ENCODE data around the gene CARS2. TPM values are rescaled to one million over a fixed set of nuclear protein-coding genes. Genes with fewer than 3 reads are reported as not detected.

Gene CARS2
- total and polyA plus RNA-seq, 2 experiments from 2014 or later: 39.0 to 53.5 TPM

- Histone ChIP-seq H4K20me1 (replicated peaks; ENCODE audit: insufficient read depth) (peaks cover 21% of the 10 kb centered on the region), H3K27me3 (ENCODE audit: insufficient read depth) (no peaks in the 10 kb centered on the region), H3K4me3 (peak within 1 kb of the TSS; percentile 86), H2AFZ (peak within 1 kb of the TSS; percentile 97), H3K4me1 (ENCODE audit: insufficient read depth) (peaks cover 23% of the 10 kb centered on the region), H3K9me2 (ENCODE audit: insufficient read depth) (peaks cover 11% of the 10 kb centered on the region), H3K27ac (ENCODE audit: low read depth) (0 out of 2 replicates have a peak within 1 kb of the TSS, but pooled peaks have one; percentile 12), H3K36me3 (ENCODE audit: insufficient read depth) (no peaks in the 10 kb centered on the region), H3F3A (replicated peaks; ENCODE audit: low read depth) (0 out of 2 replicates have a peak, but pooled peaks cover 3% of the 10 kb centered on the region), H3K4me2 (peak within 1 kb of the TSS; percentile 84), H3K79me2 (replicated peaks; ENCODE audit: insufficient read depth) (peaks cover 46% of the 10 kb centered on the region)
- Mint-ChIP-seq H3K27me3 (ENCODE audit: insufficient read depth, low read depth, poor library complexity) (peaks cover 15% of the 10 kb centered on the region), H3K27ac (peak within 1 kb of the TSS; percentile 86), H3K4me3 (peak within 1 kb of the TSS; percentile 89), H3K4me1 (peaks cover 29% of the 10 kb centered on the region), H3K36me3 (ENCODE audit: low read depth) (peaks cover 3% of the 10 kb centered on the region; the same call in 1 of the 3 replicates), H3K9me3 (peaks cover 15% of the 10 kb centered on the region; the same call in 2 of the 3 replicates)
- DNase-seq (ENCODE audit: low spot score) (peak; percentile 97), ATAC-seq (peak; percentile 85)
- TF ChIP-seq POLR2AphosphoS5 (IDR thresholded peaks at IDR 0.05; ENCODE audit: low read depth): peak; percentile 61
- TF ChIP-seq STAT1 (IDR thresholded peaks at IDR 0.05; ENCODE audit: unreplicated experiment): no peak
- TF ChIP-seq CTCF (conservative IDR thresholded peaks at IDR 0.05; ENCODE audit: low read depth in 2 of 2): no peak
- TF ChIP-seq ETS1 (IDR thresholded peaks at IDR 0.05): peak; percentile 19; the same call in 1 of the 2 replicates
- TF ChIP-seq CREB1 (CRISPR knock-in tag; IDR thresholded peaks at IDR 0.05; ENCODE audit: low read depth): peak; percentile 55
Observed at GRCh38 chr13:110615322-110616102, 90.4 kb downstream of the CARS2 start, which contains the start of gene NAXD. NAXD (plus strand) TSS chr13:110615545; CDS start chr13:110615602, 57 bp downstream.

- H3F3A ChIP-seq (replicated peaks; ENCODE audit: low read depth): 0 out of 2 replicates have a peak, but pooled peaks cover 3% of the 10 kb centered on the region
- H3K4me3 Mint-ChIP-seq: peak overlapping the region; percentile 89
- peaks cover 3% of the 10 kb centered on the region; the same call in 1 of the 3 replicates for H3K36me3 Mint-ChIP-seq (ENCODE audit: low read depth)
- H3K27ac Mint-ChIP-seq: peak overlapping the region; percentile 86
- H3K36me3 ChIP-seq (ENCODE audit: insufficient read depth): no peaks in the 10 kb centered on the region
- H3K27me3 ChIP-seq (ENCODE audit: insufficient read depth): no peaks in the 10 kb centered on the region
- DNase-seq (ENCODE audit: low spot score): no peak
- peaks cover 41% of the 10 kb centered on the region for H3K79me2 ChIP-seq (replicated peaks; ENCODE audit: insufficient read depth)
- H3K4me1 ChIP-seq (ENCODE audit: insufficient read depth): peaks cover 28% of the 10 kb centered on the region
- peaks cover 15% of the 10 kb centered on the region for H3K27me3 Mint-ChIP-seq (ENCODE audit: insufficient read depth, low read depth, poor library complexity)
- H3K4me2 ChIP-seq: peak overlapping the region; percentile 84
- peak overlapping the region; percentile 86 for H3K4me3 ChIP-seq
- peaks cover 20% of the 10 kb centered on the region for H4K20me1 ChIP-seq (replicated peaks; ENCODE audit: insufficient read depth)
- H3K4me1 Mint-ChIP-seq: peaks cover 35% of the 10 kb centered on the region
- no peak for ATAC-seq
- 0 out of 2 replicates have a peak overlapping the region, but pooled peaks have one; percentile 12 for H3K27ac ChIP-seq (ENCODE audit: low read depth)
- peaks cover 15% of the 10 kb centered on the region; the same call in 2 of the 3 replicates for H3K9me3 Mint-ChIP-seq
- H3K9me2 ChIP-seq (ENCODE audit: insufficient read depth): peaks cover 11% of the 10 kb centered on the region
- peak overlapping the region; percentile 97 for H2AFZ ChIP-seq
- TF ChIP-seq ETS1 (IDR thresholded peaks at IDR 0.05) (no peak), POLR2AphosphoS5 (IDR thresholded peaks at IDR 0.05; ENCODE audit: low read depth) (no peak), EZH2phosphoT487 (IDR thresholded peaks at IDR 0.05; ENCODE audit: unreplicated experiment) (no peak), ZNF462 (CRISPR knock-in tag; IDR thresholded peaks at IDR 0.05) (no peak)
Observed at GRCh38 chr13:110615005-110615321, 91.0 kb downstream of the CARS2 start.

Measured in GM23338 (cell line).